ENCODE measurements around the gene OR2A2. TPM values are rescaled to one million over a fixed set of nuclear protein-coding genes. Genes with fewer than 3 reads are reported as not detected.

OR2A2 gene
- polyA plus RNA-seq, 6 donors from 2014 or later, result not detected

Other genes with a start within 250 kb of the OR2A2 start
- 10 to 100 TPM in 1 of 6 donors, 1 to 10 TPM in 5; 6.3 to 16.9 (median 8.5) TPM for gene TCAF1, start 207.4 kb upstream of the OR2A2 start, polyA plus RNA-seq (ENCODE audit: low read depth in 6 of 6)
- not detected for gene OR2F2, start 174.3 kb upstream of the OR2A2 start, polyA plus RNA-seq (ENCODE audit: low read depth in 6 of 6)
- not detected for gene OR2F1, start 154.7 kb upstream of the OR2A2 start, polyA plus RNA-seq (ENCODE audit: low read depth in 6 of 6)
- gene OR6B1, start 109.3 kb upstream of the OR2A2 start, polyA plus RNA-seq (ENCODE audit: low read depth in 6 of 6), result not detected
- gene OR2A5, start 60.6 kb upstream of the OR2A2 start, polyA plus RNA-seq (ENCODE audit: low read depth in 6 of 6), result not detected
- not detected for gene OR2A25, start 39.8 kb upstream of the OR2A2 start, polyA plus RNA-seq (ENCODE audit: low read depth in 6 of 6)
- not detected for gene OR2A12, start 23.3 kb upstream of the OR2A2 start, polyA plus RNA-seq (ENCODE audit: low read depth in 6 of 6)
- gene OR2A14, start 13.6 kb downstream of the OR2A2 start, polyA plus RNA-seq (ENCODE audit: low read depth in 6 of 6), result not detected
- under 1 TPM in 1 of 6 donors, not detected in 5; 0.13 TPM for gene CTAGE4, start 73.9 kb downstream of the OR2A2 start, polyA plus RNA-seq (ENCODE audit: low read depth in 6 of 6)
- 1 to 10 TPM; 2.8 to 5.7 (median 4.3) TPM for gene ARHGEF35, start 86.2 kb downstream of the OR2A2 start, polyA plus RNA-seq (ENCODE audit: low read depth in 6 of 6)
- gene OR2A42, start 130.0 kb downstream of the OR2A2 start, polyA plus RNA-seq (ENCODE audit: low read depth in 6 of 6), result under 1 TPM in 1 of 6 donors, not detected in 5; 0.97 TPM
- gene OR2A7, start 155.2 kb downstream of the OR2A2 start, polyA plus RNA-seq (ENCODE audit: low read depth in 6 of 6), result 1 to 10 TPM in 2 of 6 donors, under 1 TPM in 3, not detected in 1; 0.47 to 1.4 (median 0.86) TPM
- 1 to 10 TPM in 1 of 6 donors, under 1 TPM in 3, not detected in 2; 0.22 to 1.2 (median 0.60) TPM for gene CTAGE8, start 159.7 kb downstream of the OR2A2 start, polyA plus RNA-seq (ENCODE audit: low read depth in 6 of 6)
- gene OR2A1, start 202.8 kb downstream of the OR2A2 start, polyA plus RNA-seq (ENCODE audit: low read depth in 6 of 6), result 1 to 10 TPM in 1 of 6 donors, under 1 TPM in 1, not detected in 4; 0.21 to 1.5 TPM
- gene ARHGEF5, start 245.8 kb downstream of the OR2A2 start, polyA plus RNA-seq (ENCODE audit: low read depth in 6 of 6), result 1 to 10 TPM in 5 of 6 donors, not detected in 1; 1.3 to 5.7 (median 1.9) TPM